Measurements from ENCODE around the gene PDCD1LG2. TPM values are rescaled to one million over a fixed set of nuclear protein-coding genes. Genes with fewer than 3 reads are reported as not detected.
A peak's percentile ranks its signal among the peaks of the same experiment; 100 is the strongest.

The PDCD1LG2 gene
- total RNA-seq, 1 experiment from 2014 or later, result not detected

DNA sequence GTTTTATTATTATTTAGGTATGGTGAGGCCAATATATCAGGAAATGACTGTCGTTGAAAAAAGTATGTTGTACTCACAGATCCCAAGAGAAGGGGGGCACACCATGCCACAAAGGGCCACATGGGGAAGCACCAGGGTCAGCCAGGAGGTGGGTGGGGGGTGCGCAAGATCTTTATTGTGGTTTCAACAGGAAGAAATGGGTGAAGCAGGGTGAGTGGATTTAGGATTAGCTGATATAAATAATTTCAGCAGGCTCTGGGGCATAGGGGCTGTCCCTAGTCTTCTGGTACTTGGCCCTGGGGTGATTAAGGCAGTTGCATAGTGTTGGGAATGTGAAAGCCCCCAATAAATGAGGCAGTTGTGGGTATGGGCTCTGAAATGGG lies 8.6 kb downstream of the PDCD1LG2 start:
- H3K9ac ChIP-seq (ENCODE audit: extremely low read depth, insufficient read length, low read length), result no peak overlapping the region
- no peak overlapping the region for H3K18ac ChIP-seq (ENCODE audit: insufficient read length, low read depth, low read length)
- H3K27ac Mint-ChIP-seq, result peak overlapping the region in 2 of 3 experiments; percentile 34 to 54; a peak in 2 of 7 replicates
- no peak overlapping the region for H3K4me3 Mint-ChIP-seq
- no peaks in the 10 kb centered on the region for H3K9me3 ChIP-seq (ENCODE audit: control insufficient read depth, low read depth, low read length)
- H4K8ac ChIP-seq (replicated peaks; ENCODE audit: insufficient read length, low read depth, low read length), result no peak overlapping the region
- H3K79me1 ChIP-seq (ENCODE audit: insufficient read depth, low read depth, low read length, poor library complexity, severe bottlenecking), result no peaks in the 10 kb centered on the region
- no peak overlapping the region for H3K56ac ChIP-seq (ENCODE audit: insufficient read length, low read depth, low read length)
- H2BK120ac ChIP-seq (ENCODE audit: low read depth, low read length, poor library complexity, severe bottlenecking), result no peak overlapping the region
- no peak overlapping the region for H3K4me2 ChIP-seq (ENCODE audit: insufficient read depth, insufficient read length, low read length)
- H3K4ac ChIP-seq (ENCODE audit: low read depth, low read length), result no peak overlapping the region
- TF ChIP-seq, protein P1, sequence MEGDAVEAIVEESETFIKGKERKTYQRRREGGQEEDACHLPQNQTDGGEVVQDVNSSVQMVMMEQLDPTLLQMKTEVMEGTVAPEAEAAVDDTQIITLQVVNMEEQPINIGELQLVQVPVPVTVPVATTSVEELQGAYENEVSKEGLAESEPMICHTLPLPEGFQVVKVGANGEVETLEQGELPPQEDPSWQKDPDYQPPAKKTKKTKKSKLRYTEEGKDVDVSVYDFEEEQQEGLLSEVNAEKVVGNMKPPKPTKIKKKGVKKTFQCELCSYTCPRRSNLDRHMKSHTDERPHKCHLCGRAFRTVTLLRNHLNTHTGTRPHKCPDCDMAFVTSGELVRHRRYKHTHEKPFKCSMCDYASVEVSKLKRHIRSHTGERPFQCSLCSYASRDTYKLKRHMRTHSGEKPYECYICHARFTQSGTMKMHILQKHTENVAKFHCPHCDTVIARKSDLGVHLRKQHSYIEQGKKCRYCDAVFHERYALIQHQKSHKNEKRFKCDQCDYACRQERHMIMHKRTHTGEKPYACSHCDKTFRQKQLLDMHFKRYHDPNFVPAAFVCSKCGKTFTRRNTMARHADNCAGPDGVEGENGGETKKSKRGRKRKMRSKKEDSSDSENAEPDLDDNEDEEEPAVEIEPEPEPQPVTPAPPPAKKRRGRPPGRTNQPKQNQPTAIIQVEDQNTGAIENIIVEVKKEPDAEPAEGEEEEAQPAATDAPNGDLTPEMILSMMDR (conservative IDR thresholded peaks at IDR 0.05), result no peak
- H2AK5ac ChIP-seq (ENCODE audit: insufficient read length, low read length), result no peak overlapping the region
- H4K20me1 ChIP-seq (ENCODE audit: control insufficient read depth, insufficient read depth, insufficient read length), result no peaks in the 10 kb centered on the region
- no peak overlapping the region for H2BK20ac ChIP-seq (ENCODE audit: low read depth, low read length, poor library complexity, severe bottlenecking)
- H2BK15ac ChIP-seq (ENCODE audit: low read depth, low read length), result no peak overlapping the region
- H3K27ac ChIP-seq (ENCODE audit: insufficient read length, low read depth, low read length), result no peak overlapping the region
- no peaks in the 10 kb centered on the region for H3K79me2 ChIP-seq (ENCODE audit: insufficient read depth, low read length)
- H3K27me3 Mint-ChIP-seq (ENCODE audit: low read depth), result peaks cover 2% of the 10 kb centered on the region; the same call in 1 of the 2 replicates
- H3K23me2 ChIP-seq (ENCODE audit: insufficient read length, low read depth, low read length, poor library complexity, severe bottlenecking), result no peaks in the 10 kb centered on the region
- no CpG with 5 or more reads among the region's 2 CpGs for WGBS (ENCODE audit: extremely low coverage, insufficient read length, low lambda C conversion rate)
- no peaks in the 10 kb centered on the region for H3K4me1 ChIP-seq (ENCODE audit: insufficient read depth, low read length)
- no peak overlapping the region for H2BK12ac ChIP-seq (ENCODE audit: insufficient read length, low read depth, low read length)
- no peak overlapping the region for H3K23ac ChIP-seq (ENCODE audit: insufficient read length, low read depth, low read length)
- no peak overlapping the region for H4K91ac ChIP-seq (ENCODE audit: insufficient read length, low read depth, low read length)
- H3K14ac ChIP-seq (ENCODE audit: insufficient read depth, low read length), result no peak overlapping the region; the same call in 1 of the 2 replicates
- no peaks in the 10 kb centered on the region for H3K9me3 Mint-ChIP-seq
- peaks cover 19 to 24% of the 10 kb centered on the region in 2 experiments for H3K4me1 Mint-ChIP-seq
- peak; percentile 30 for DNase-seq
- no peak overlapping the region for H4K5ac ChIP-seq (ENCODE audit: insufficient read length, low read depth, low read length)
- H3K27me3 ChIP-seq (ENCODE audit: insufficient read depth, low read length), result no peaks in the 10 kb centered on the region
- H2AFZ ChIP-seq (ENCODE audit: low read length), result no peak overlapping the region
- no peaks in the 10 kb centered on the region for H3K36me3 Mint-ChIP-seq (ENCODE audit: insufficient read depth in 1 of 3, low read depth in 3 of 3)
- no peak overlapping the region for H3T11ph ChIP-seq (ENCODE audit: low read length)
- H2BK5ac ChIP-seq (ENCODE audit: insufficient read length, low read length), result no peak overlapping the region
